WTC11 (cell line): ENCODE data around the gene CCM2L. TPM values are rescaled to one million over a fixed set of nuclear protein-coding genes. Genes with fewer than 3 reads are reported as not detected.

ENCODE experiments used
- ATAC-seq: fragments of 200-7000 bp; cut with Tn5 transposase; 2 replicates; pipeline ENCODE4 v1.10.0; 2021; ENCODE audit warnings: mild to moderate bottlenecking, moderate library complexity
- CTCF ChIA-PET: fragments of 300-600 bp; sonication (Branson Sonifier 250); formaldehyde crosslinking; loops from one replicate; lab custom pipeline; 2021; ENCODE audit warnings: antibody characterized with exemption; lab: Charles Lee
- POLR2A ChIA-PET: fragments of 350-600 bp; sonication (Branson Sonifier 250); formaldehyde crosslinking; loops from one replicate; lab custom pipeline; 2021; ENCODE audit warnings: antibody characterized with exemption; lab: Charles Lee
- DNase-seq: peaks from one replicate; pipeline ENCODE4 v3.0.0; 2021; ENCODE audit warnings: low spot score
- H3K27ac Mint-ChIP-seq: 2 replicates; pipeline ENCODE4 v1.8.0; 2021; ENCODE audit warnings: mixed read lengths
- H3K27me3 Mint-ChIP-seq: 2 replicates; pipeline ENCODE4 v1.8.0; 2021; ENCODE audit warnings: low read depth, mild to moderate bottlenecking, moderate library complexity, mixed read lengths
- H3K36me3 Mint-ChIP-seq: 2 replicates; pipeline ENCODE4 v1.8.0; 2021; ENCODE audit warnings: mixed read lengths
- H3K4me1 Mint-ChIP-seq: 2 replicates; pipeline ENCODE4 v1.8.0; 2022; ENCODE audit warnings: mixed read lengths
- H3K4me3 Mint-ChIP-seq: 2 replicates; pipeline ENCODE4 v1.8.0; 2021; ENCODE audit warnings: mild to moderate bottlenecking, moderate library complexity, mixed read lengths
- H3K9me3 Mint-ChIP-seq: 2 replicates; pipeline ENCODE4 v1.8.0; 2021; ENCODE audit warnings: mixed read lengths
- CBFB ChIP-seq: sonication (generic); formaldehyde crosslinking; IDR thresholded peaks from 2 replicates; pipeline ENCODE4 v1.8.1; 2022; ENCODE audit warnings: mild to moderate bottlenecking, low read depth, missing genetic modification reagents
- ELF4 ChIP-seq: sonication (generic); formaldehyde crosslinking; IDR thresholded peaks from 2 replicates; pipeline ENCODE4 v1.8.1; 2022; ENCODE audit warnings: low read depth, mild to moderate bottlenecking, moderate library complexity, missing genetic modification reagents
- ETV6 ChIP-seq: sonication (generic); formaldehyde crosslinking; IDR thresholded peaks from 2 replicates; pipeline ENCODE4 v1.8.1; 2022; ENCODE audit warnings: mild to moderate bottlenecking, missing genetic modification reagents
- FOXJ3 ChIP-seq: sonication (generic); formaldehyde crosslinking; IDR thresholded peaks from 2 replicates; pipeline ENCODE4 v1.9.0; 2021; ENCODE audit warnings: missing genetic modification reagents, mild to moderate bottlenecking, borderline replicate concordance
- GABPB1 ChIP-seq: sonication (generic); formaldehyde crosslinking; IDR thresholded peaks from 2 replicates; pipeline ENCODE4 v1.8.1; 2023; ENCODE audit warnings: mild to moderate bottlenecking, missing genetic modification reagents
- GRHL2 ChIP-seq: fragments of 250-450 bp; sonication (Bioruptor Pico); IDR thresholded peaks from 2 replicates; pipeline ENCODE4 v1.8.0; 2022; ENCODE audit warnings: mild to moderate bottlenecking, moderate library complexity; ENCODE audit not compliant: insufficient replicate concordance, severe bottlenecking
- IRF2 ChIP-seq: sonication (generic); formaldehyde crosslinking; IDR thresholded peaks from 2 replicates; pipeline ENCODE4 v1.8.0; 2022; ENCODE audit warnings: low read depth, missing genetic modification reagents, borderline replicate concordance
- KAT7 ChIP-seq: sonication (generic); formaldehyde crosslinking; IDR thresholded peaks from 2 replicates; pipeline ENCODE4 v1.8.1; 2023; ENCODE audit warnings: missing genetic modification reagents, mild to moderate bottlenecking, borderline replicate concordance
- MAX ChIP-seq: sonication (generic); formaldehyde crosslinking; IDR thresholded peaks from 2 replicates; pipeline ENCODE4 v1.8.0; 2022; ENCODE audit warnings: mild to moderate bottlenecking, missing genetic modification reagents
- MYBL2 ChIP-seq: sonication (generic); formaldehyde crosslinking; IDR thresholded peaks from 2 replicates; pipeline ENCODE4 v1.8.1; 2023; ENCODE audit warnings: mild to moderate bottlenecking, moderate library complexity, missing genetic modification reagents
- PRDM15 ChIP-seq: sonication (generic); formaldehyde crosslinking; IDR thresholded peaks from 2 replicates; pipeline ENCODE4 v1.8.0; 2022; ENCODE audit warnings: missing genetic modification reagents
- RELA ChIP-seq: sonication (generic); formaldehyde crosslinking; IDR thresholded peaks from 2 replicates; pipeline ENCODE4 v1.8.1; 2022; ENCODE audit warnings: missing genetic modification reagents, mild to moderate bottlenecking, borderline replicate concordance
- SOX15 ChIP-seq: fragments of 250-450 bp; sonication (Bioruptor Pico); IDR thresholded peaks from 2 replicates; pipeline ENCODE4 v1.9.0; 2021; ENCODE audit warnings: mild to moderate bottlenecking
- ZMAT4 ChIP-seq: fragments of 250-450 bp; sonication (Bioruptor Pico); IDR thresholded peaks from 2 replicates; pipeline ENCODE4 v1.9.0; 2021; ENCODE audit warnings: mild to moderate bottlenecking
- ZNF138 ChIP-seq: sonication (generic); formaldehyde crosslinking; conservative IDR thresholded peaks from 2 replicates; pipeline ENCODE4 v1.8.1; 2022; ENCODE audit warnings: mild to moderate bottlenecking, moderate library complexity, missing genetic modification reagents
- ZNF219 ChIP-seq: sonication (generic); formaldehyde crosslinking; IDR thresholded peaks from 2 replicates; pipeline ENCODE4 v1.8.0; 2023; ENCODE audit warnings: missing genetic modification reagents, mild to moderate bottlenecking, borderline replicate concordance
- ZNF281 ChIP-seq: sonication (generic); formaldehyde crosslinking; IDR thresholded peaks from 2 replicates; pipeline ENCODE4 v1.8.0; 2023; ENCODE audit warnings: mild to moderate bottlenecking, missing genetic modification reagents
- ZNF423 ChIP-seq: fragments of 250-450 bp; sonication (Bioruptor Pico); IDR thresholded peaks from 2 replicates; pipeline ENCODE4 v2.1.2; 2022; ENCODE audit warnings: mild to moderate bottlenecking, moderate library complexity
- total RNA-seq: library from RNA; stranded (reverse); gene quantifications from 3 replicates; pipeline ENCODE4 v1.2.3, GENCODE V29; 2021

The CCM2L gene
- total RNA-seq, 1 experiment from 2014 or later = 7.8 TPM

- TF ChIP-seq ZMAT4 (CRISPR knock-in tag) (no peak), GRHL2 (CRISPR knock-in tag) (no peak), SOX15 (CRISPR knock-in tag) (no peak), ETV6 (CRISPR knock-in tag) (no peak), KAT7 (CRISPR knock-in tag) (no peak), ZNF423 (CRISPR knock-in tag) (no peak), GABPB1 (no peak), ZNF138 (CRISPR knock-in tag) (no peak), RELA (CRISPR knock-in tag) (no peak)
These were observed 25.2 kb downstream of the CCM2L start (continued) for GRCh38 chr20:32035426-32035779.

GRCh38 chr20:32036252-32036651, 26.0 kb downstream of the CCM2L start:
- no peak overlapping the region for H3K27ac Mint-ChIP-seq

GRCh38 chr20:32036716-32037485, 26.7 kb downstream of the CCM2L start:
- TF ChIP-seq GABPB1 = peak; percentile 90
- no peak for TF ChIP-seq ZNF219 (CRISPR knock-in tag)
- no peak for TF ChIP-seq FOXJ3 (CRISPR knock-in tag)
- no peak for TF ChIP-seq ZNF281 (CRISPR knock-in tag)
- no peak for TF ChIP-seq MAX (CRISPR knock-in tag)
- no peak for ATAC-seq
- DNase-seq = no peak
- Mint-ChIP-seq H3K4me1 (peaks cover 28% of the 10 kb centered on the region), H3K27me3 (peaks cover 2% of the 10 kb centered on the region; the same call in 1 of the 2 replicates), H3K27ac (no peak overlapping the region), H3K4me3 (no peak overlapping the region), H3K36me3 (no peaks in the 10 kb centered on the region), H3K9me3 (no peaks in the 10 kb centered on the region)
- CTCF ChIA-PET = interaction anchor here (0.9 to 2.3 kb wide), 3 partner anchors 14 to 102 kb away, joined by 3 to 7 read pairs (median 4); no protein-coding TSS in a partner anchor
- POLR2A ChIA-PET = interaction anchor here (0.6 to 1.2 kb wide), 4 partner anchors 15 to 117 kb away, joined by 3 to 4 read pairs (median 3); partner anchors contain the start of gene HCK

More at GRCh38 chr20:32036252-32036651, 26.0 kb downstream of the CCM2L start:
- DNase-seq (no peak), ATAC-seq (no peak)
- H3K4me1 Mint-ChIP-seq = peaks cover 21% of the 10 kb centered on the region
- no peaks in the 10 kb centered on the region for H3K36me3 Mint-ChIP-seq
- no peak for TF ChIP-seq MYBL2 (CRISPR knock-in tag)
- no peak for TF ChIP-seq ELF4 (CRISPR knock-in tag)
- no peak for TF ChIP-seq IRF2 (CRISPR knock-in tag)
- TF ChIP-seq PRDM15 (CRISPR knock-in tag) = no peak
- TF ChIP-seq CBFB = no peak
- H3K4me3 Mint-ChIP-seq = no peak overlapping the region
- ChIA-PET CTCF (interaction anchor here (0.9 to 9.5 kb wide), 6 partner anchors 15 to 185 kb away, joined by 3 to 70 read pairs (median 4); no protein-coding TSS in a partner anchor), POLR2A (interaction anchor here (0.8 to 1.2 kb wide), 3 partner anchors 16 to 29 kb away, joined by 3 to 4 read pairs (median 3); partner anchors contain the start of gene HCK)
- H3K9me3 Mint-ChIP-seq = no peaks in the 10 kb centered on the region
- peaks cover 2% of the 10 kb centered on the region; the same call in 1 of the 2 replicates for H3K27me3 Mint-ChIP-seq
